Renal pelvis (tissue), 12 donors: ENCODE measurements around the gene NEFH. TPM values are rescaled to one million over a fixed set of nuclear protein-coding genes. Genes with fewer than 3 reads are reported as not detected.
"Not testable (repeated sequence)": the region's sequence is repeated elsewhere in the genome, so short reads cannot be mapped to it uniquely, and the experiment has no call there.

Source experiments
- DNase-seq: peaks from one replicate; pipeline ENCODE4 v3.0.0-alpha.2; 2013
- long read RNA-seq, 16 experiments: transcript quantifications; one replicate each; lab custom pipeline, GENCODE V29; 2026
- polyA plus RNA-seq, 3 donors: library from polyadenylated mRNA; unstranded; fragments of 120-200 nt; gene quantifications; one replicate each; pipeline ENCODE4 v1.2.1, GENCODE V29; 2013; ENCODE audit not compliant: insufficient read length in 3 of 3

Gene NEFH, protein sequence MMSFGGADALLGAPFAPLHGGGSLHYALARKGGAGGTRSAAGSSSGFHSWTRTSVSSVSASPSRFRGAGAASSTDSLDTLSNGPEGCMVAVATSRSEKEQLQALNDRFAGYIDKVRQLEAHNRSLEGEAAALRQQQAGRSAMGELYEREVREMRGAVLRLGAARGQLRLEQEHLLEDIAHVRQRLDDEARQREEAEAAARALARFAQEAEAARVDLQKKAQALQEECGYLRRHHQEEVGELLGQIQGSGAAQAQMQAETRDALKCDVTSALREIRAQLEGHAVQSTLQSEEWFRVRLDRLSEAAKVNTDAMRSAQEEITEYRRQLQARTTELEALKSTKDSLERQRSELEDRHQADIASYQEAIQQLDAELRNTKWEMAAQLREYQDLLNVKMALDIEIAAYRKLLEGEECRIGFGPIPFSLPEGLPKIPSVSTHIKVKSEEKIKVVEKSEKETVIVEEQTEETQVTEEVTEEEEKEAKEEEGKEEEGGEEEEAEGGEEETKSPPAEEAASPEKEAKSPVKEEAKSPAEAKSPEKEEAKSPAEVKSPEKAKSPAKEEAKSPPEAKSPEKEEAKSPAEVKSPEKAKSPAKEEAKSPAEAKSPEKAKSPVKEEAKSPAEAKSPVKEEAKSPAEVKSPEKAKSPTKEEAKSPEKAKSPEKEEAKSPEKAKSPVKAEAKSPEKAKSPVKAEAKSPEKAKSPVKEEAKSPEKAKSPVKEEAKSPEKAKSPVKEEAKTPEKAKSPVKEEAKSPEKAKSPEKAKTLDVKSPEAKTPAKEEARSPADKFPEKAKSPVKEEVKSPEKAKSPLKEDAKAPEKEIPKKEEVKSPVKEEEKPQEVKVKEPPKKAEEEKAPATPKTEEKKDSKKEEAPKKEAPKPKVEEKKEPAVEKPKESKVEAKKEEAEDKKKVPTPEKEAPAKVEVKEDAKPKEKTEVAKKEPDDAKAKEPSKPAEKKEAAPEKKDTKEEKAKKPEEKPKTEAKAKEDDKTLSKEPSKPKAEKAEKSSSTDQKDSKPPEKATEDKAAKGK
- polyA plus RNA-seq = 1 to 10 TPM; 7.7 to 8.1 (median 8.1) TPM
- long read RNA-seq, donor 1, partial matches to known transcripts = 0 of 4 reads
- long read RNA-seq, donor 1, other reads (novel, unspliced or antisense) = 0 of 4 reads
- long read RNA-seq, donor 2, partial matches to known transcripts = 0 of 2 reads
- long read RNA-seq, donor 2, other reads (novel, unspliced or antisense) = 0 of 2 reads
- long read RNA-seq, donor 3 = 0 reads
- long read RNA-seq, donor 4, partial matches to known transcripts = 5 of 6 reads
- long read RNA-seq, donor 4, other reads (novel, unspliced or antisense) = 0 of 6 reads
- long read RNA-seq, donor 5, partial matches to known transcripts = 0 of 1 reads
- long read RNA-seq, donor 5, other reads (novel, unspliced or antisense) = 0 of 1 reads
- long read RNA-seq, donor 6, partial matches to known transcripts = 0 of 2 reads
- long read RNA-seq, donor 6, other reads (novel, unspliced or antisense) = 0 of 2 reads
- long read RNA-seq, donor 7, partial matches to known transcripts = 0 of 1 reads
- long read RNA-seq, donor 7, other reads (novel, unspliced or antisense) = 0 of 1 reads
- long read RNA-seq, donor 8, partial matches to known transcripts = 5 of 8 reads
- long read RNA-seq, donor 8, other reads (novel, unspliced or antisense) = 0 of 8 reads
- long read RNA-seq, donor 9, partial matches to known transcripts = 0 of 4 reads
- long read RNA-seq, donor 9, other reads (novel, unspliced or antisense) = 0 of 4 reads
- long read RNA-seq, donor 10, transcript NEFH-201 (4 exons, 3,783 nt) = major isoform, 6 of 26 reads
- long read RNA-seq, donor 10, partial matches to known transcripts = 20 of 26 reads
- long read RNA-seq, donor 10, other reads (novel, unspliced or antisense) = 0 of 26 reads
- long read RNA-seq, donor 11, partial matches to known transcripts = 0 of 4 reads
- long read RNA-seq, donor 11, other reads (novel, unspliced or antisense) = 0 of 4 reads
- long read RNA-seq, donor 12, transcript NEFH-201 (4 exons, 3,783 nt) = major isoform, 6 of 6 reads
- long read RNA-seq, donor 12, partial matches to known transcripts = 0 of 6 reads
- long read RNA-seq, donor 12, other reads (novel, unspliced or antisense) = 0 of 6 reads
- long read RNA-seq, donor 13, partial matches to known transcripts = 0 of 2 reads
- long read RNA-seq, donor 13, other reads (novel, unspliced or antisense) = 0 of 2 reads
- long read RNA-seq, donor 14, partial matches to known transcripts = 0 of 4 reads
- long read RNA-seq, donor 14, other reads (novel, unspliced or antisense) = 0 of 4 reads
- long read RNA-seq, donor 15, transcript NEFH-201 (4 exons, 3,783 nt) = major isoform, 6 of 6 reads
- long read RNA-seq, donor 15, partial matches to known transcripts = 0 of 6 reads
- long read RNA-seq, donor 15, other reads (novel, unspliced or antisense) = 0 of 6 reads
- long read RNA-seq, donor 16, transcript NEFH-201 (4 exons, 3,783 nt) = major isoform, 5 of 5 reads
- long read RNA-seq, donor 16, partial matches to known transcripts = 0 of 5 reads
- long read RNA-seq, donor 16, other reads (novel, unspliced or antisense) = 0 of 5 reads

DNA sequence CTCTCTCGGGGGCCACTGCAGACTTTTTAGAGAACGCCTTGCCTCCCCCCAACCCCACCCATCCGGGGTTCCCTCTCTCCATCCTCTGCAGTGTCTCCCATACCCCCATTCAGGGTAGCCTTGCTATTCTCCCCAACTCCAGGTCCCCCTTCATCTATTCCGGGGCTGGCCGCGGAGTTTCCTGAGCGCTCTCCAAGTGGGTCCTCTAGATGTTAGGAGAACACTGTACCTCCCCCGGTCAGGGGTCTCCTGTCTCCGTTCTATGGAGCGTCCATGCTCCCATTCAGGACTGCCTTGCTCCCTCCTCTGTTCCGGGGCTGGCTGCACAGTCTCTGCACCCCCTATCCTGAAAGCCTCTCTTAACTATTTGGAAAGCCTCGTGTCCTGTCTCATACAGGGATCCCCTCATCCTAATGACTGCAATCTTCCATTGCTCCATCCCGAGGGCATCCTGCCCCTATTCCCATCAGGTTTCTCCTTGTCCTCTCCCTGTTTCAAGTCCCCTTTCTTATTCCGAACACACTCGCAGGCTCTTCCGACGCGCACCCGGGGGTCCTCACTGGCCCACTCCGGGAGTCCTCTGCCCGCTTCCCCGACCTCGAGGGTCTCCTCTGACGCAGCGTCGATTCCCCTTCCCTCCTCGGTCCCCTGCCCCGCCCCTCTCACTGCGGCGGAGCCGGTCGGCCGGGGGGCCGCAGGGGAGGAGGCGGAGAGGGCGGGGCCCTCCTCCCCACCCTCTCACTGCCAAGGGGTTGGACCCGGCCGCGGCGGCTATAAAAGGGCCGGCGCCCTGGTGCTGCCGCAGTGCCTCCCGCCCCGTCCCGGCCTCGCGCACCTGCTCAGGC lies at the start of gene NEFH:
Gene NEFH, plus strand, starts transcription at position 802 of the 845 bp plus-strand sequence. CDS start 45 bp downstream, outside the sequence.
- no peak for DNase-seq

DNA sequence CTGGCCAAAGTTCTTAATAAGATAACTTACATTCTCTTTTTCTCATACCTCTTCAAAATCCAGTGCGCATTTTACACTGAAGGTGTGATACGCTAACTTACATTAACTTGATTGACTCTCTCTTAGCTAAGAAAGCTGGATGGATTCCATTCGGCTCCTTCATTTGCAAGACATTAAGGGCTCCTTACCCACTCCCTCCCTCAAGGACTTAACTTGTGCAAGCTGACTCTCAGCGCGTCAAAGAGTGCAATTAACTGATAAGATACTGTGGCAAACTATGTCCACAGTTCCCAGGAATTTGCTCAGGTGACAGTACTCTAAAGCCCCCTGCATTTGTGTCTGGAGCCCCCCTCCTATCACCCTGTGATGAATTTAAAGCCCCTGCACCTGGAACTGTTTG lies 48.0 kb upstream of the NEFH start:
- DNase-seq = no peak

DNA sequence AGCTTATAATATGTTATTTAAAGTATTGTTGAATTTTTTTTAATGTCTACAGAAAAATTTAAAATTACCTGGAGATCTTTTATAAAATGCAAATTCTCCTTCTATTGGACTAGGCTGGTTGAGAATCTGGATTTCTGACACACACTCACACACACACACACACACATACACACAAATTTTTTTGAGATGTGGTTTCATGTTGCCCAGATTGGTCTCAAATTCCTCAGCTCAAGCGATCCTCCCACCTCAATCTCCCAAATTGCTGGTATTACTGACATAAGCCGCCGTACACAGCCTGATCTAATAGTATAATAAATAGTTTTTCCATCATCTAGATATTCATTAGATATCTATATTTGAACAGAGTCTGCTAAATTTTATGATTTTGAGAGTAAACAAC lies 46.2 kb upstream of the NEFH start:
- DNase-seq = peak; percentile 48

DNA sequence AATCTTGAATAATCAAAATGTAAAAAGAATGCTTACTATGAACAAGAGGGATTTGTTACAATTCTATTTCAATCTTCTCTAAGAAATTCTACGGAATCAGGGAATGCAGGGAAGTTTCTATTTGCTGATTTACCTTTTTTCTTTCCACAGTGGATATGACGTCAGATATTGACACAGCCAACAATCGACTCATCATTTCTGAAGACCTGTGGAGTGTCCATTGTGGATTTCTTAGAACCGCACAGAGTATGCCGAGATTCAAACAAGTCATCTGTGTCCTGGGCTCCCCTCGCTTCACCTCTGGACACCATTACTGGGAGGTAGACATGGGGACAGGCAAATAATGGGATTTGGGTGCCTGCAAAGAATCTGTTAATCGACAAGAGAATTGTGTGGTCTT lies 45.7 kb upstream of the NEFH start:
- no peak for DNase-seq

DNA sequence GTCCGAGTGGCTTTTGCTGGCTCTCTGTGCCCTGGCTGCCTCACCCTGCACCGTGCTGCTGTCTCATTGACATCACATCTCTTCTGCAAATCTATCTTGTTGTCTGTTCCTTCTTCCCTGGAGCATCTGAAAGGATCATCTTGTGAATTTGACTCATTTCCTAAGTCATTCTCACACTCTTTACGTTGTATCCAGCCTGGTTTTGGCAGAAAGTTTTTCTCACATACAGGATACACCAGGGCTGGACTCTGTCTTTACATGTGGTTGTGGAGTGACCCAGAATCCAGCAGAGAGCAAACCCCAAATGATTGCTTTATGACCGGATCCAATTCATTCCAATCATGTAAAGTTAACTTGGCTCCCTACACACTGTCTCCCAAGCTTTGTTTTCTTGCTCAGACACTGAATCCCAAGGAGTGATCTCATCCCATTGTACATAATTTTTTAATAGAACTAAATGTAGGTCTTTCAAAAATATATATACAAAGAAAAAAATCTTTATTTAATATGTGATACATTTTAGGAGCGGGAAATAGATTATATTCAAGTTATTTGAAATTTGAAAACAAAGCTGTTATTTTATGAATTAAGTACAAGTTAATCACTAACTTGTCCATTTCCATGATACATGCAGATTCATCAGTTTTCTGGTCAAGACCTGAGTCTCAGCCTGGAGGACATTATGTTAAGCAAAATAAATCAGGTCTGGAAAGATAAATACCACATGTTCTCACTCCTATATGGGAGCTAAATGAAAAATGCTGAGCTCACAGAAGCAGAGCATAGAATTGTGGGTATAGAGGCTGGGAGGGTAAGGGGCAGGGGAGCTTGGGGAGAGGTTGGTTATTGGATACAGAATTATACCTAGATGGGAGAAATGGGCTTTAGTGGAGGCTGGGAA lies 44.5 kb upstream of the NEFH start:
- no peak for DNase-seq

DNA sequence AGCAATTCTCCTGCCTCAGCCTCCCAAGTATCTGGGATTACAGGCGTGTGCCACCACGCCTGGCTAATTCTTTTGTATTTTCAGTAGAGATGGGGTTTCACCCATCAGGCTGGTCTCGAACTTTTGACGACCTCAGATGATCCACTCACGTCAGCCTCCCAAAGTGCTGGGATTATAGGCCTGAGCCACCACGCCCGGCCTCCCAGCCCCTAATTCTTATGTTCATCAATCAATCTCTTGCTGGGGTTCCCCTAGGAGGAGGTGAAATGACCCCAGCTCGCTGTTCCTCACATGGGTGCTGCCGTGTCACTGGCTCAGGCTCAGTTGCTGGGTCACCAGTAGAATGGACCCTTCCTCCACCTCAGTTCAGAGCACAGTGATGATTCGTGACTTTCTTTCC lies 41.7 kb upstream of the NEFH start, which contains the start of gene RFPL1:
Gene RFPL1, plus strand, starts transcription at position 301 of the 400 bp plus-strand sequence.
- not testable (repeated sequence) for DNase-seq

DNA sequence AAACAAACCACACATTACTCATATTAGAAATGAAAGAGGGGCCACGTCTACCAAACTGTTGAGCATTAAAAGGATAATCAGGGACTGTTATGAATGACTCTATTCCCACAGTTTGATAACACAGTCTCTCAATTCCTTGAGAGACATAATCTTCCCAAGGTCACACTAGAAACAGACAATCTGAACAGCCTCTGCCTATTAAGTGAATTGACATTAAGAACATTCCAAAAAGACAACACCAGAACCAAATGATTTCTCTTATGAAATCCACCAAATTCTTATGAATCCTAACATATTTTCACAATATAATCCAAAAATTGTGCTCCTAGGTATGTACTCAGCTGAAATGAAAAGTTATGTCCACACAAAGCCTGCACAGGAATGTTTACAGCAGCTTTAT lies 37.0 kb upstream of the NEFH start:
- no peak for DNase-seq

DNA sequence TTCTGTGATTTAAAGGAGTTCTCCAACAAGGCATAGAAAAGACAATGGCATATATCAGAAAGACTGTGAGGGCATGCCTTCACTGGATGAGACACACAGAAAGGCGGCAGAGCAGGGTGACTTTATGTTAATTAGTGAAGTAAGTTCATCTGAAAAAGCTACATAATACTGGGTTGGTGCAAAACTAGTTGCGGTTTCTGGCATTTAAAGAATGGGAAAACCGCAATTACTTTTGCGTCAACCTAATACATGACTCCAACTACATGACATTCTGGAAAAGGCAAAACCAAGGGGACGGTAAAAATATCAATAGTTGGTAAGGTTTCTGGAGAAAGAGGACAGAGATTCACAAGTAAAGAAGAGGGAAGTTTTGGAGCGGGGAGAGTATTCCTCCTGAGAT lies 36.6 kb upstream of the NEFH start:
- DNase-seq = no peak

DNA sequence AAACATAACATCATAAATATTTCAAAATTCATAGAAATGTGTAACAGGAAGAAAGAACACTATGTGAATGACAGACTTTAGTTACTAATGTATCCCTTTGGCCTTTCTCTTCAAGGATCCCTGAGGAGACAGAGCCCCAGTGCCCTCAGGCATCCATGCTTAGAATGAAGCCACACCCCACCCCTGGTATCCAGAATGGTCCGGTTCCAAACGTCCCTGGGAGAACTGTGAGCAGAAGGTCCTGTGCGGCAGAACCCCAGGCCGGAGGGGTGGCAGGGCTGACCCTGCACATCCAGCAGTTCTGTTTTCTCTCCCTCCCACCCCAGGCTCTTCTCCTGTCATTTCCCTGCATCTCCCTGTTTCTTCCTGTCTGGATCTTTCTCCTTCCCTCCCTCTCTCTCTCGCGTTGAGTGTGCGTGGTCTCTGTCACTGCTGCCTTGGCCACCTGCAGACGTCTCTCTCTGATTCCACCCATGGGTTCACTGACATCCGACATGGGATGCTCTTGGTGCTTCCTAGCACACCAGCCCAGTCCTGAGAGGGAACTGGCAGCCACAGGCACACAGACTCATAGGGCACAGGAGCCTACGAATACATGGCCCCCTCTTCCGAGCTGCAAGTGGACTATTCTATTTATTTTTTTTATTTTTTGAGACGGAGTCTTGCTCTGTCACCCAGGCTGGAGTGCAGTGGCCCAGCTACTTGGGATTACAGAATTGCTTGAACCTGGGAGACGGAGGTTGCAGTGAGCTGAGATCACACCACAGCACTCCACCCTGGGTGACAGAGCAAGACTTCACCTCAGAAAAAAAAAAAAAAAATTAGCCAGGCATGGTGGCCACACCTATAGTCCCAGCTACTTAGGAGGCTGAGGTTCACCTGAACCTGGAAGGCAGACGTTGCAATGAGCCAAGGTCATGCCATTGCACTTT lies 35.9 kb upstream of the NEFH start:
- no peak for DNase-seq

DNA sequence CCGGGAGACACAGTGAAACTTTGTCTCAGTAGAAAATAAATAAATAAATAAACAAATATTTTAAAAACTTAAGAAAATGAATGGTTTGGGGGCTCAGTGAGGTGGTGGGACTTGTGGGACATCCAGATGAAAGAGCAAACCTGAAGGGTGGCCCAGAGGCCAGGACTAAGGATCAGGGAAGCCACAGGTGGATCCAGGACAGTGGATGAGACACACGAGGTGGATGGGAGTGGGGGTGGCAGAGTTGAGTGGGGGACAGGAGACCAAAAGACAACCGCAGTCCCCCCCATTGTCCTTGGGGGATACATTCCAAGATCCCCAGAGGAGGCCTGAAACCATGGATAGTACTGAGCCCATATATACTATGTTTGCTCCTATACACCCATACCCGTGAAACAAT lies 34.5 kb upstream of the NEFH start:
- DNase-seq = no peak

DNA sequence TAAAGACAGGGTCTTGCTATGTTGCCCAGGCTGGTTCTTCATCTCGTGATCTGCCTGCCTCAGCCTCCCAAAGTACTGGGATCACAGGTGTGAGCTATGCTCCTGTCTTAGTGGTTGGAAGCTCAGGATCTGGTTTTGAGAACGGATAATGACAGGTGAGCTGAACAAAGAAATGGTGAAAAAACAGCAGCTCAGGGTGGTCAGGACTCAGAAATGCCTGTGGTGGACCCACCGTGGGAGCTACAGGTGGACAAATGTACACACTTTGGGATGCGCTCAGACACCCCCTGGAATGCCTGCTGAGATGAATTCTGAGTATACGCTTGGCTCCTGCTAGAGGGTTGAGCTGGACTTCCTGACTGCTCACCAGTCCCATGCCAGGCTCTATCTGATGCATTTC lies 32.1 kb upstream of the NEFH start:
- no peak for DNase-seq

DNA sequence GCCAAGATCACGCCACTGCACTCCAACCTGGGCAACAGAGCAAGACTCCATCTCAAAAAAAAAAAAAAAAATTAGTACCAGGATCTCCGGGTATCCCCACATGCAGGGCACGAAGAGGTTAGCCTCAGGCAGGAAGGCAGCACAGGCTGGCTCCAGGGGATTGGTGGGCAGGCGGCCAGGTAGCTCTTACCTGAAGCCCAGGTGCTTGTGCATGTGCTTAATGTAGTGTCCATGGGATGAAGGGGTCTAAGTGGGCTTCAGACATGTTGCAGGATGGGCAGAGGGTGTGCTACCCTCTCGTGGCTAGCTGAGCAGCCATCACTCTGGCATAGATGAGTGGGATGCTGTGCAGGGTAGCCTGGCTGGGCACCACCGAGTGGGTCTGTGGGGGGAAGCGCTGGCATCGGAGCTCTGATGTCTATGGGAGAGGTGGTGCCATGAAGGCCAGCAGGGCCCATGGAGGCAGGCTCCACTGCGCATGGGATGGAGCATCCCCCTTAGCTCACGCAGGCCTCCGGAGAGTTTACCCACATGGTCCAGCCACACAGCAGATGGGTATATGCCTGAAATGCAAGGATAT lies 30.6 kb upstream of the NEFH start:
- no peak for DNase-seq

DNA sequence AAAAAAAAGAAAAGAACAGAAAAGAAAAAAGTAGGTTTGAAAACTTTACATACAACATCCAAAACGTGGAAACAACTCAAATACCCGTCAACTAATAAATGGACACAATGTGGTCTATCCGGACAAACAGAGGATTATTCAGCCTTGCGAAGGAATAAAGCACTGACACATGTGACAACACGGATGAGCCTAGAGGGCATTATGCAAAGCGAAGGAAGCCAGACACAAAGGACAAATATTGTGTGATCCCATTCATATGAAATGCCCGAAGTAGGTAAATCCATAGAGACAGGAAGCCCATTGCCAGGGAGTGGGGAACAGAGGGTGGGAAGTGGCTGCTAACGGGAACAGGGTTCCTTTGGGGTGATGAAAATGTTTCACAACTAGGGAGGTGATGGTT lies 29.8 kb upstream of the NEFH start:
- DNase-seq = no peak

DNA sequence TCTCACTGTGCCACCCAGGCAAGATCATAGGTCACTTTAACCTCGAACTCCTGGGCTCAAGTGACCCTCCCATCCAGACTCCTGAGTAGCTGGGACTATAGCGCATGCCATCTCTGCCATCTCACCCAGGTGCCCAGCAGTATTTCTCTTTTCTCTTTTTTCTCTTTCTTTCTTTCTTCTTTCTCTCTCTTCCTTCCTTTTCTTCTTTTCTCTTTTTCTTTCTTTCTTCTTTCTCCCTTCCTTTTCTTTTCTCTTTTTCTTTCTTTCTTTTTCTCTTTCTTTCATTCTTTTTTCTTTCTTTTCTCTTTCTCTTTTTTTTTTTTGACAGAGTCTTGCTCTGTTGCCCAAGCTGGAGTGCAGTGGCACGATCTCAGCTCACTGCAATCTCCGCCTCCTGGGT lies 28.2 kb upstream of the NEFH start:
- DNase-seq = no peak

DNA sequence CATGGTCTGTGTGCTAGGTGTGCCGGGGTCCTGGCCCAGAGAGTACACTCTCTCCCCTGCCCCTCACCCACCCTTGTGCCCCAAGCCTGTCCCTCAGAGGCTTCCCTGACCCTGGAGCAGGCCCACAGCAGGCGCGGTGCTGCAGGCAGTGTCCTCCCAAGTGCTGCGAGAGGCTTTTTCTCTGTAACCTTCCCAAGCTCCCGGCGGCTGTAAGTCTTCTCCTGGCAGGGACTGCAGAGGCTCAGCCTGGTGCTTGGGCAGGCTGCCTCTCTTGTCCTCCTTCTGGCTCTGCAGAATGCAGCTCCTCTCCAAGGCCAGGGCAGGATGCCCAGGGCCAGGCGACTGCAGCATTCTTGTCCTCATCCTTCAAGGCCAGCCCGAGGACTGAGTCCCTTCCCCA lies 25.7 kb upstream of the NEFH start:
- no peak for DNase-seq
